ENCODE measurements around the gene PIEZO2.

DNA sequence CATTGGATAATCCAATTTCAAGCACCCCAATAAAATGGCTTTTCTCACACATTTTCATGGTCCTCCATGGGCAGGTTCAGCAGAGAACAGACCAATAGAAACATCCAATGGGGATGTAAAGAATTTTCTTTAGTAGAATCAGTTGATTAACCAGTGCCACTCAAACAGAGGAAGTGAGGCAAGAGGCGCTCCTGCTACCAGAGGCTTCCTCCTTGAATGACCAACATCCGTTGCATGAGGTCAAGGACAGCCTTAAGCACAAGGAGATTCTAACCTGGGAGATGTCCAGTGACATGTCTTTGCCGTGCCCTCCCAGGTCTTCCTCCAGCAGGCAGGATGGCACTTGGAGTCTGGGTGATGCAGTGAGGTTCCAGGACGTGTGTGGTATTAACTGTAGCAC, 146.6 kb downstream of the PIEZO2 start:
- TF ChIP-seq CTCF (IDR thresholded peaks at IDR 0.05; ENCODE audit: poor library complexity) = no peak
- no peak for TF ChIP-seq EZH2 (IDR thresholded peaks at IDR 0.05; ENCODE audit: borderline replicate concordance)
- no peak for TF ChIP-seq EZH2phosphoT487 (IDR thresholded peaks at IDR 0.05; ENCODE audit: low read depth, severe bottlenecking, unreplicated experiment)

Measured in hepatocyte (in vitro differentiated cells).